ENCODE measurements around the gene NINJ2. TPM values are rescaled to one million over a fixed set of nuclear protein-coding genes. Genes with fewer than 3 reads are reported as not detected.

The NINJ2 gene
- total RNA-seq, 1 experiment from 2014 or later: not detected

DNA sequence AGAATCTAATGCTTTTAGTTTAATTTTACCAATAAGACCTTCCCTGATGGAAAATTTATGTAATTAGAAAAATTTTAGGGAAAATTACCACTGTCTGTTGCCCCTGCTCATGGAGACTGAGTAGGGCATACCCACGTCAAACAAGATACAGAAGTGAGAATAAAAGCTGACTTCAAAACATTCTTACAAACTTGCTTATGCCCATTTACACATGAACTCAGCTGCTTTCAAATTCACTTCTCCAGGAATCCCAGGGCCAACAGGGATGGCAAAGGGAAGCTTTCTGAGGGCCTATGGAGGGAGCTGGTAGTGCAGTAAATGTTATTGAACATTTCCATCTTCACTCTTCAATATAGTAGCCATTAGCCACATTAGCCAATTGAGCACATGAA is 4.8 kb upstream of the NINJ2 start:
- no TSS peak for BruUV-seq (replicated peaks)
- no peak overlapping the region for H3K4me3 Mint-ChIP-seq (ENCODE audit: low read depth, unreplicated experiment)
- H3K36me3 Mint-ChIP-seq (ENCODE audit: insufficient read depth, unreplicated experiment): no peaks in the 10 kb centered on the region
- H3K27me3 Mint-ChIP-seq (ENCODE audit: unreplicated experiment): peaks cover 24% of the 10 kb centered on the region
- no peaks in the 10 kb centered on the region for H3K9me3 Mint-ChIP-seq (ENCODE audit: low read depth, unreplicated experiment)
- no peak for DNase-seq
- TF ChIP-seq, protein P1, sequence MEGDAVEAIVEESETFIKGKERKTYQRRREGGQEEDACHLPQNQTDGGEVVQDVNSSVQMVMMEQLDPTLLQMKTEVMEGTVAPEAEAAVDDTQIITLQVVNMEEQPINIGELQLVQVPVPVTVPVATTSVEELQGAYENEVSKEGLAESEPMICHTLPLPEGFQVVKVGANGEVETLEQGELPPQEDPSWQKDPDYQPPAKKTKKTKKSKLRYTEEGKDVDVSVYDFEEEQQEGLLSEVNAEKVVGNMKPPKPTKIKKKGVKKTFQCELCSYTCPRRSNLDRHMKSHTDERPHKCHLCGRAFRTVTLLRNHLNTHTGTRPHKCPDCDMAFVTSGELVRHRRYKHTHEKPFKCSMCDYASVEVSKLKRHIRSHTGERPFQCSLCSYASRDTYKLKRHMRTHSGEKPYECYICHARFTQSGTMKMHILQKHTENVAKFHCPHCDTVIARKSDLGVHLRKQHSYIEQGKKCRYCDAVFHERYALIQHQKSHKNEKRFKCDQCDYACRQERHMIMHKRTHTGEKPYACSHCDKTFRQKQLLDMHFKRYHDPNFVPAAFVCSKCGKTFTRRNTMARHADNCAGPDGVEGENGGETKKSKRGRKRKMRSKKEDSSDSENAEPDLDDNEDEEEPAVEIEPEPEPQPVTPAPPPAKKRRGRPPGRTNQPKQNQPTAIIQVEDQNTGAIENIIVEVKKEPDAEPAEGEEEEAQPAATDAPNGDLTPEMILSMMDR (IDR thresholded peaks at IDR 0.05; ENCODE audit: unreplicated experiment): no peak
- H3K4me1 Mint-ChIP-seq (ENCODE audit: low read depth, unreplicated experiment): peaks cover 10% of the 10 kb centered on the region
- H3K27ac Mint-ChIP-seq (ENCODE audit: unreplicated experiment): no peak overlapping the region
- intact Hi-C loops (cut with micrococcal nuclease; ENCODE audit: unreplicated experiment): no loop called here
- CTCF ChIA-PET: interaction anchor here (2.0 kb wide), 1 partner anchor 83 kb away, joined by 4 read pairs; no protein-coding TSS in a partner anchor

DNA sequence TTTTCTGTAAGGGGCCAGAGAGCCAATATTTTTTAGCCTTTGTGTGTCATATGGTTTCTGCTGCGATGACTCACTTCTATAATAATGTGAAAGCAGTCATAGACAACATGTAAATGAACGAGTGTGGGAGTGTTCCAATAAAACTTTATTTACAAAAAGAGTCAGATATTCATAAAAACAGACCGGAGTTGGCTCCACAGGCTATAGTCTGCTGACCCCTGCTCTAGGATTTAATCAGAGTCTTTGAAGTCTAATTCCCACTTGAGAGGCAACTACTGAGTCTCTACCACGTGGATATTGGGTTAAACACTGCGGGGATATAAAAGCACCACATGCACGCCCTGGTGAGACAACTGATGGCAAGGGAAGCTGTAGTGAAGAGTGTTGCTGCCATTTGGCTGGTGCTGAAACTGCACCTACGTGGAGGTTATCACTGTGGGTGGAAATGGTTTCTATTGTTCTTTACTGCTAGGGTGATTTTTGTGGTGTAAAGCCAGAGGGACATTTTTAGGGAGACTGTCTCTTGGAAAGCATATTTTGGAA is 3.6 kb upstream of the NINJ2 start:
- TF ChIP-seq, protein P1 (IDR thresholded peaks at IDR 0.05; ENCODE audit: unreplicated experiment): no peak
- peak overlapping the region; percentile 39 for H3K4me3 Mint-ChIP-seq (ENCODE audit: low read depth, unreplicated experiment)
- H3K4me1 Mint-ChIP-seq (ENCODE audit: low read depth, unreplicated experiment): peaks cover 10% of the 10 kb centered on the region
- H3K27ac Mint-ChIP-seq (ENCODE audit: unreplicated experiment): peak overlapping the region; percentile 33
- no TSS peak for BruUV-seq (replicated peaks)
- no peaks in the 10 kb centered on the region for H3K36me3 Mint-ChIP-seq (ENCODE audit: insufficient read depth, unreplicated experiment)
- CTCF ChIA-PET: interaction anchor here (1.0 kb wide), 1 partner anchor 10 kb away, joined by 5 read pairs; no protein-coding TSS in a partner anchor
- no peaks in the 10 kb centered on the region for H3K9me3 Mint-ChIP-seq (ENCODE audit: low read depth, unreplicated experiment)
- no peak for DNase-seq
- H3K27me3 Mint-ChIP-seq (ENCODE audit: unreplicated experiment): peaks cover 36% of the 10 kb centered on the region
- intact Hi-C loops (cut with micrococcal nuclease; ENCODE audit: unreplicated experiment): no loop called here

DNA sequence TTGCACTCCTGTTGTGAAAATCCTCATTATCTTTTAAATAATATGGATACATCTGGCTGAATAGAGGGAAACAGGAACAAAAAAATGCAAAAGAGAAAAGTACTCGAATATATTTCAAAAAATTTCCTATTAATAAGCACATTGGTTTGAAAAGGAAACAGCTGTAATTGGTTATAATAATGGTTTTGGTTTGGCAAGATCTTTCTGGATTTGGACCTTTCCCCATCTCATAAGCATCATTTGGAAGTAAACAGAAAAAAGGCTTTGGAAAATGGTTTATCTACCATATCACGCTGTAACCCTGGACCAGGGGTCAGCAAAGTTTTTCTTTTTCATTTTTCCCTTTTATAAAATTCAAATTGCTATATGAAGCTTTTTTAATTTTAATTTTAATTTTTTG is 2.8 kb upstream of the NINJ2 start:
- intact Hi-C loops (cut with micrococcal nuclease; ENCODE audit: unreplicated experiment): no loop called here
- no TSS peak for BruUV-seq (replicated peaks)
- peaks cover 44% of the 10 kb centered on the region for H3K27me3 Mint-ChIP-seq (ENCODE audit: unreplicated experiment)
- peaks cover 10% of the 10 kb centered on the region for H3K4me1 Mint-ChIP-seq (ENCODE audit: low read depth, unreplicated experiment)
- DNase-seq: no peak
- no peaks in the 10 kb centered on the region for H3K9me3 Mint-ChIP-seq (ENCODE audit: low read depth, unreplicated experiment)
- no peak overlapping the region for H3K27ac Mint-ChIP-seq (ENCODE audit: unreplicated experiment)
- no peaks in the 10 kb centered on the region for H3K36me3 Mint-ChIP-seq (ENCODE audit: insufficient read depth, unreplicated experiment)
- H3K4me3 Mint-ChIP-seq (ENCODE audit: low read depth, unreplicated experiment): no peak overlapping the region
- CTCF ChIA-PET: interaction anchor here (0.5 to 1.0 kb wide), 2 partner anchors 11 to 850 kb away, joined by 4 to 5 read pairs; no protein-coding TSS in a partner anchor
- TF ChIP-seq, protein P1 (IDR thresholded peaks at IDR 0.05; ENCODE audit: unreplicated experiment): no peak

DNA sequence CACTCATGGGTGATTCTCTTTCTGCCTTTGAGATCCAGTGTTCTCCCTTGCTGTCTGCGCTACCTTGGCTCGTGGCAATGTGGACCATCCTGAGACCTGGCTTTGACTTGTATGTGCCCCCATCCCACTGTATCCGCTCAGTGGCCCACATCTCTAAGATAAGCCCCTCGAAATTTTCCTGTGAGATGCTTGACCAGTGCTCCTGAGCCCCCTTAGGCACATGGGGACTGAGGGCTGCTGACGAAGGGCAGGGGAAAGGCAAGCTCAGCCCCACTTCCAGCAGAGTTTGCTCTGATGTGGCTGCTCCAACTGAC is 1.5 kb upstream of the NINJ2 start:
- intact Hi-C loops (cut with micrococcal nuclease; ENCODE audit: unreplicated experiment): no loop called here
- no peaks in the 10 kb centered on the region for H3K9me3 Mint-ChIP-seq (ENCODE audit: low read depth, unreplicated experiment)
- BruUV-seq (replicated peaks): no TSS peak
- peaks cover 10% of the 10 kb centered on the region for H3K4me1 Mint-ChIP-seq (ENCODE audit: low read depth, unreplicated experiment)
- no peaks in the 10 kb centered on the region for H3K36me3 Mint-ChIP-seq (ENCODE audit: insufficient read depth, unreplicated experiment)
- TF ChIP-seq, protein P1 (IDR thresholded peaks at IDR 0.05; ENCODE audit: unreplicated experiment): no peak
- CTCF ChIA-PET: interaction anchor here (0.7 to 1.6 kb wide), 2 partner anchors 32 to 122 kb away, joined by 3 read pairs; no protein-coding TSS in a partner anchor
- no peak overlapping the region for H3K4me3 Mint-ChIP-seq (ENCODE audit: low read depth, unreplicated experiment)
- H3K27ac Mint-ChIP-seq (ENCODE audit: unreplicated experiment): no peak overlapping the region
- no peak for DNase-seq
- H3K27me3 Mint-ChIP-seq (ENCODE audit: unreplicated experiment): peaks cover 44% of the 10 kb centered on the region
